H1 (cell line): ENCODE measurements around the gene IGFBP6. TPM values are rescaled to one million over a fixed set of nuclear protein-coding genes. Genes with fewer than 3 reads are reported as not detected.

Experiments used
- CTCF ChIA-PET: fragments of 300-600 bp; sonication (Branson Sonifier 250); formaldehyde crosslinking; loops from one replicate; lab custom pipeline; 2021; ENCODE audit not compliant: partially characterized antibody; lab: Charles Lee
- POLR2A ChIA-PET: fragments of 300-600 bp; sonication (Branson Sonifier 250); formaldehyde crosslinking; loops from one replicate; lab custom pipeline; 2021; ENCODE audit warnings: inconsistent platforms; ENCODE audit not compliant: partially characterized antibody; lab: Charles Lee
- DNase-seq, 2 experiments: peaks; one replicate each; pipeline versions ENCODE4 v3.0.0 to v3.0.0-alpha.2; 2010 to 2022; ENCODE audit warnings: low spot score in 2 of 2, low read depth in 1 of 2, mixed read lengths in 1 of 2
- FAIRE-seq: peaks from 2 replicates; lab custom pipeline; 2011; peaks lifted over from hg19 to GRCh38; lab: Jason Lieb, UNC
- H2AFZ ChIP-seq: 2 replicates; pipeline ENCODE4 v1.8.1; 2012; ENCODE audit warnings: low read length, inconsistent platforms
- H2AK5ac ChIP-seq: 2 replicates; pipeline ENCODE4 v1.6.1; 2013; ENCODE audit warnings: low read depth, low read length
- H2BK120ac ChIP-seq: replicated peaks from 2 replicates; pipeline ENCODE3; 2013; ENCODE audit warnings: low read depth, low read length, inconsistent platforms
- H2BK12ac ChIP-seq: 2 replicates; pipeline ENCODE4 v1.6.1; 2013; ENCODE audit warnings: low read depth, low read length
- H2BK15ac ChIP-seq: 2 replicates; pipeline ENCODE4 v1.6.1; 2013; ENCODE audit warnings: low read length
- H2BK20ac ChIP-seq: 2 replicates; pipeline ENCODE4 v1.6.1; 2013; ENCODE audit warnings: low read length
- H2BK5ac ChIP-seq: 2 replicates; pipeline ENCODE4 v1.6.1; 2013; ENCODE audit warnings: low read depth, low read length
- H3K14ac ChIP-seq: 2 replicates; pipeline ENCODE4 v1.6.1; 2013; ENCODE audit warnings: inconsistent platforms; ENCODE audit not compliant: insufficient read length
- H3K18ac ChIP-seq: 2 replicates; pipeline ENCODE4 v1.6.1; 2013; ENCODE audit warnings: low read length; ENCODE audit errors: extremely low read depth
- H3K23ac ChIP-seq: 2 replicates; pipeline ENCODE4 v1.6.1; 2013; ENCODE audit warnings: inconsistent platforms; ENCODE audit not compliant: insufficient read length
- H3K23me2 ChIP-seq: 2 replicates; pipeline ENCODE4 v1.6.1; 2013; ENCODE audit warnings: low read depth, low read length
- H3K27ac ChIP-seq: 2 replicates; pipeline ENCODE4 v1.6.1; 2011; ENCODE audit warnings: low read depth, low read length, inconsistent platforms
- H3K27me3 ChIP-seq, 4 experiments: replicated peaks in 1 of 4; 1 replicate in 1 of 4; 2 replicates in 3 of 4; pipeline versions ENCODE4 v1.6.1 to v1.8.1; 2011 to 2013; ENCODE audit warnings: low read length in 3 of 4, mild to moderate bottlenecking in 3 of 4, inconsistent platforms in 2 of 4, mixed read lengths in 2 of 4, moderate library complexity in 1 of 4; ENCODE audit not compliant: control insufficient read depth in 3 of 4, insufficient read depth in 3 of 4; ENCODE audit errors: extremely low read depth in 1 of 4
- H3K36me3 ChIP-seq, 4 experiments: 2 replicates each; pipeline versions ENCODE4 v1.6.1 to v1.8.1; 2011 to 2013; ENCODE audit warnings: mild to moderate bottlenecking in 4 of 4, low read length in 3 of 4, moderate library complexity in 2 of 4, control low read depth in 1 of 4, inconsistent platforms in 1 of 4; ENCODE audit not compliant: insufficient read depth in 4 of 4, control insufficient read depth in 2 of 4
- H3K4ac ChIP-seq: replicated peaks from 2 replicates; pipeline ENCODE3; 2013; ENCODE audit warnings: low read length, low read depth, mixed read lengths, inconsistent platforms; ENCODE audit not compliant: insufficient read length
- H3K4me1 ChIP-seq, 4 experiments: replicated peaks in 1 of 4; 1 replicate in 1 of 4; 2 replicates in 3 of 4; pipeline versions ENCODE4 v1.6.1 to v1.8.1; 2011 to 2013; ENCODE audit warnings: low read length in 3 of 4, inconsistent platforms in 2 of 4, mixed read lengths in 1 of 4; ENCODE audit not compliant: insufficient read depth in 4 of 4, control insufficient read depth in 3 of 4
- H3K4me2 ChIP-seq, 2 experiments: 2 replicates each; pipeline versions ENCODE4 v1.6.1 to v1.8.1; 2011 to 2013; ENCODE audit warnings: low read depth in 2 of 2, low read length in 2 of 2, control low read depth in 1 of 2, inconsistent platforms in 1 of 2, mild to moderate bottlenecking in 1 of 2; ENCODE audit not compliant: insufficient read depth in 1 of 2
- H3K4me3 ChIP-seq, 4 experiments: fragments of 200-600, 300-600 bp in 1 of 4; sonication (generic), shearing (Covaris generic), sonication (Bioruptor Twin) in 1 of 4; 2 replicates each; pipeline versions ENCODE4 v1.5.1 to v1.8.1; 2011 to 2016; ENCODE audit warnings: low read length in 4 of 4, low read depth in 3 of 4, control low read depth in 2 of 4, inconsistent platforms in 2 of 4, mild to moderate bottlenecking in 2 of 4, mixed read lengths in 1 of 4, moderate library complexity in 1 of 4; ENCODE audit not compliant: insufficient read depth in 2 of 4; ENCODE audit errors: extremely low read depth in 1 of 4
- H3K56ac ChIP-seq: replicated peaks from 2 replicates; pipeline ENCODE3; 2013; ENCODE audit warnings: low read depth, mild to moderate bottlenecking, mixed read lengths, low read length, inconsistent platforms; ENCODE audit not compliant: insufficient read length
- H3K79me1 ChIP-seq: 2 replicates; pipeline ENCODE4 v1.6.1; 2013; ENCODE audit warnings: low read depth, low read length, control low read depth
- H3K79me2 ChIP-seq, 2 experiments: 2 replicates each; pipeline versions ENCODE4 v1.6.1 to v1.8.1; 2012 to 2013; ENCODE audit warnings: low read length in 2 of 2, mild to moderate bottlenecking in 2 of 2, inconsistent platforms in 1 of 2; ENCODE audit not compliant: insufficient read depth in 2 of 2, control insufficient read depth in 1 of 2
- H3K9ac ChIP-seq, 4 experiments: replicated peaks in 1 of 4; 1 replicate in 1 of 4; 2 replicates in 3 of 4; pipeline versions ENCODE4 v1.6.1 to v1.8.1; 2011 to 2013; ENCODE audit warnings: low read depth in 3 of 4, low read length in 3 of 4, control low read depth in 2 of 4, mild to moderate bottlenecking in 2 of 4, moderate library complexity in 2 of 4, inconsistent platforms in 1 of 4; ENCODE audit errors: extremely low read depth in 1 of 4
- H3K9me3 ChIP-seq, 2 experiments: 2 replicates each; pipeline versions ENCODE4 v1.6.1 to v1.8.1; 2012 to 2013; ENCODE audit warnings: mild to moderate bottlenecking in 2 of 2, moderate library complexity in 2 of 2, control low read depth in 1 of 2, inconsistent platforms in 1 of 2, low read depth in 1 of 2, low read length in 1 of 2, mixed read lengths in 1 of 2; ENCODE audit not compliant: insufficient read depth in 2 of 2
- H4K20me1 ChIP-seq, 2 experiments: replicated peaks in 1 of 2; 2 replicates each; pipeline versions ENCODE3 to v1.8.1; 2011 to 2013; ENCODE audit warnings: inconsistent platforms in 2 of 2, low read length in 2 of 2, mild to moderate bottlenecking in 1 of 2; ENCODE audit not compliant: insufficient read depth in 2 of 2, control insufficient read depth in 1 of 2
- H4K5ac ChIP-seq: 2 replicates; pipeline ENCODE4 v1.6.1; 2013; ENCODE audit warnings: low read length, low read depth, mixed read lengths, inconsistent platforms; ENCODE audit not compliant: insufficient read length
- H4K8ac ChIP-seq: 2 replicates; pipeline ENCODE4 v1.8.0; 2013; ENCODE audit warnings: mild to moderate bottlenecking, moderate library complexity, low read length, inconsistent platforms; ENCODE audit not compliant: insufficient read depth; ENCODE audit errors: extremely low read depth
- H4K91ac ChIP-seq: replicated peaks from 2 replicates; pipeline ENCODE3; 2013; ENCODE audit warnings: low read length, mixed read lengths, inconsistent platforms; ENCODE audit not compliant: insufficient read length
- CBX8 ChIP-seq: fragments of 300-800, 300-1000 bp; sonication (generic); IDR thresholded peaks from 2 replicates; pipeline ENCODE4 v1.7.1; 2016; ENCODE audit warnings: low read depth, low read length, borderline replicate concordance
- GTF2F1 ChIP-seq: IDR thresholded peaks from 2 replicates; pipeline ENCODE4 v1.6.1; 2012; ENCODE audit warnings: low read depth, low read length, improper control_type of control experiment, borderline replicate concordance
- JUND ChIP-seq: IDR thresholded peaks from 2 replicates; pipeline ENCODE4 v1.6.1; 2011; ENCODE audit warnings: mild to moderate bottlenecking, improper control_type of control experiment, low read length
- RFX5 ChIP-seq: IDR thresholded peaks from 2 replicates; pipeline ENCODE4 v1.6.1; 2011; ENCODE audit warnings: low read depth, low read length, improper control_type of control experiment, borderline replicate concordance
- RXRA ChIP-seq: IDR thresholded peaks from 2 replicates; pipeline ENCODE4 v1.6.1; 2011; ENCODE audit warnings: low read depth, mild to moderate bottlenecking, low read length, moderate library complexity; ENCODE audit not compliant: insufficient read depth
- WGBS, 2 experiments: shearing (Covaris generic) in 1 of 2; methylation state at CpG; one replicate each; pipeline versions ENCODE4 v1.1.6 to v1.1.7; 2013 to 2015; ENCODE audit warnings: low lambda C conversion rate in 2 of 2, mixed read lengths in 2 of 2, inconsistent platforms in 1 of 2, low coverage in 1 of 2, missing lambda C conversion rate in 1 of 2; ENCODE audit not compliant: insufficient replicate concordance in 2 of 2, insufficient coverage in 1 of 2, insufficient read length in 1 of 2; ENCODE audit errors: extremely low coverage in 1 of 2, missing lambda C conversion rate in 1 of 2; 5-methylcytosine and 5-hydroxymethylcytosine counted together
- polyA plus RNA-seq, 7 experiments: library from polyadenylated mRNA; depleted of rRNA in 3 of 7; stranded (reverse) in 5 of 7; unstranded in 2 of 7; fragments of >200 nt in 5 of 7; fragments of 200-250 nt in 2 of 7; gene quantifications; 1 replicate in 5 of 7; 2 replicates in 1 of 7; 4 replicates in 1 of 7; pipeline versions ENCODE4 v1.2.1 to v1.2.3, GENCODE V29; 2011 to 2013; ENCODE audit warnings: missing spikeins in 2 of 7, mixed read lengths in 2 of 7
- total RNA-seq: library from RNA; stranded (reverse); fragmentation: NEBNext Ultra II Directional; extraction: Animal tissue kit (Norgen Biotek cat#: 25700); gene quantifications from 2 replicates; pipeline ENCODE4 v1.2.1, GENCODE V29; 2021
- TF ChIP-seq, protein P1 (sequence below): IDR thresholded peaks from 2 replicates; pipeline ENCODE4 v1.6.1; 2012; ENCODE audit warnings: inconsistent platforms

IGFBP6 gene
- total and polyA plus RNA-seq, 2 of the 8 experiments (the other 6 are each of a cell fraction or from before 2014, with no cell fraction given) = 13.7 to 14.7 TPM

DNA sequence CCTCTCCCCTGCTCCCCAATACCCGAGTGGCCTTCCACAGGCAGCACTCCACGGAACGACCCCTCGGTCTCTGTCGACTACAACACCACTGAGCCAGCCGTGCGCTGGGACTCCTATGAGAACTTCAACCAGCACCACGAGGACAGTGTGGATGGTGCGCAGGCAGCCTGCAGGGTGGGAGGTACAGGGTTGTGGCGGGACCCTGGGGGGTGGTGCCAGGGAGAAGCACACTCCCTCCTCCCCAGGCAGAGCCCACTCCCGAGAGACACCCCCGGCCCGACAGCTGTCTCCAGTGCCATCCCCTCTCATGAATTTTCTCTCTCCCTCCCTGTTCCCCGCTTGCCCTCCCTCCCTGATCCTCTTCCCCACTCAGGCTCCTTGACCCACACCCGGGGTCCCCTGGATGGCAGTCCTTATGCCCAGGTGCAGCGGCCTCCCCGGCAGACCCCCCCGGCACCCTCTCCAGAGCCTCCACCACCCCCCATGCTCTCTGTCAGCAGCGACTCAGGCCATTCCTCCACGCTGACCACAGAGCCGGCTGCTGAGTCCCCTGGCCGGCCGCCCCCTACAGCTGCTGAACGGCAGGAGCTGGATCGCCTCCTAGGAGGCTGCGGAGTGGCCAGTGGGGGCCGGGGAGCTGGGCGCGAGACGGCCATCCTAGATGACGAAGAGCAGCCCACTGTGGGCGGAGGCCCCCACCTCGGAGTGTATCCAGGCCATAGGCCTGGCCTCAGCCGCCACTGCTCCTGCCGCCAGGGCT is 38.6 kb upstream of the IGFBP6 start:
- no peak overlapping the region for H3K14ac ChIP-seq
- H3K56ac ChIP-seq = no peak overlapping the region
- TF ChIP-seq RXRA = no peak
- no peak for TF ChIP-seq JUND
- TF ChIP-seq GTF2F1 = no peak
- TF ChIP-seq CBX8 = no peak
- TF ChIP-seq, protein P1, sequence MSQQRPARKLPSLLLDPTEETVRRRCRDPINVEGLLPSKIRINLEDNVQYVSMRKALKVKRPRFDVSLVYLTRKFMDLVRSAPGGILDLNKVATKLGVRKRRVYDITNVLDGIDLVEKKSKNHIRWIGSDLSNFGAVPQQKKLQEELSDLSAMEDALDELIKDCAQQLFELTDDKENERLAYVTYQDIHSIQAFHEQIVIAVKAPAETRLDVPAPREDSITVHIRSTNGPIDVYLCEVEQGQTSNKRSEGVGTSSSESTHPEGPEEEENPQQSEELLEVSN = no peak
- TF ChIP-seq RFX5 = no peak
- H2BK12ac ChIP-seq = no peak overlapping the region
- H3K23me2 ChIP-seq = peaks cover 4% of the 10 kb centered on the region
- no peak overlapping the region for H3K9ac ChIP-seq
- H2AK5ac ChIP-seq = no peak overlapping the region
- no peak overlapping the region for H4K5ac ChIP-seq
- CTCF ChIA-PET = interaction anchor here (0.7 to 22.4 kb wide), 6 partner anchors 10 to 130 kb away, joined by 3 to 531 read pairs (median 23); partner anchors contain the start of genes IGFBP6, SOAT2 and TNS2
- DNase-seq = no peak
- H4K20me1 ChIP-seq = no peaks in the 10 kb centered on the region
- POLR2A ChIA-PET = interaction anchor here (1.3 to 5.9 kb wide), 3 partner anchors 9 to 15 kb away, joined by 4 to 26 read pairs (median 5); partner anchors contain the start of gene TNS2
- no peaks in the 10 kb centered on the region for H3K9me3 ChIP-seq
- FAIRE-seq = no peak
- no peak overlapping the region for H3K23ac ChIP-seq
- whole genome bisulfite sequencing, 2 experiments = 84% methylated on average over 27 of the region's 35 CpGs; no CpG with 5 or more reads in 1 of the 2 experiments
- H3K4me2 ChIP-seq = no peak overlapping the region
- no peaks in the 10 kb centered on the region for H3K79me2 ChIP-seq
- no peak overlapping the region for H3K4ac ChIP-seq
- H3K27ac ChIP-seq = no peak overlapping the region
- no peak overlapping the region for H2AFZ ChIP-seq
- no peak overlapping the region for H3K18ac ChIP-seq
- no peak overlapping the region for H4K91ac ChIP-seq
- no peaks in the 10 kb centered on the region for H3K36me3 ChIP-seq
- H3K79me1 ChIP-seq = no peaks in the 10 kb centered on the region
- H3K27me3 ChIP-seq = peaks cover 0 to 12% (median 4%) of the 10 kb centered on the region in 4 experiments; a peak in 4 of 7 replicates
- H2BK120ac ChIP-seq = no peak overlapping the region
- H3K4me3 ChIP-seq = no peak overlapping the region
- no peak overlapping the region for H2BK20ac ChIP-seq
- no peak overlapping the region for H2BK5ac ChIP-seq
- H3K4me1 ChIP-seq = peaks cover 0 to 7% (median 0%) of the 10 kb centered on the region in 4 experiments; a peak in 1 of 7 replicates
- H4K8ac ChIP-seq = no peak overlapping the region
- H2BK15ac ChIP-seq = no peak overlapping the region
